Astrocyte (in vitro differentiated cells and primary cell): ENCODE data around the gene NCOR2. TPM values are rescaled to one million over a fixed set of nuclear protein-coding genes. Genes with fewer than 3 reads are reported as not detected.

Experiments
- DNase-seq: peaks from one replicate; pipeline ENCODE4 v3.0.0-alpha.2; 2010; ENCODE audit warnings: low read depth
- FAIRE-seq: peaks from 2 replicates; lab custom pipeline; 2011; peaks lifted over from hg19 to GRCh38; lab: Jason Lieb, UNC
- H2AFZ ChIP-seq: 2 replicates; pipeline ENCODE4 v1.6.0; 2012; ENCODE audit warnings: low read depth, low read length, inconsistent platforms
- H3K27ac ChIP-seq: 2 replicates; pipeline ENCODE4 v1.5.1; 2011; ENCODE audit warnings: low read depth, low read length, inconsistent platforms
- H3K27me3 ChIP-seq: 2 replicates; pipeline ENCODE4 v1.6.0; 2011; ENCODE audit warnings: low read length, inconsistent platforms; ENCODE audit not compliant: insufficient read depth
- H3K36me3 ChIP-seq: 2 replicates; pipeline ENCODE4 v1.5.1; 2011; ENCODE audit warnings: low read length, inconsistent platforms; ENCODE audit not compliant: insufficient read depth
- H3K4me1 ChIP-seq: 2 replicates; pipeline ENCODE4 v1.5.1; 2011; ENCODE audit warnings: low read length, inconsistent platforms; ENCODE audit not compliant: insufficient read depth
- H3K4me2 ChIP-seq: 2 replicates; pipeline ENCODE4 v1.6.0; 2012; ENCODE audit warnings: low read length, inconsistent platforms
- H3K4me3 ChIP-seq: 2 replicates; pipeline ENCODE4 v1.5.1; 2011; ENCODE audit warnings: low read depth, mild to moderate bottlenecking, low read length, inconsistent platforms; ENCODE audit not compliant: insufficient read depth
- H3K79me2 ChIP-seq: 2 replicates; pipeline ENCODE4 v1.6.0; 2012; ENCODE audit warnings: mild to moderate bottlenecking, low read length, inconsistent platforms; ENCODE audit not compliant: insufficient read depth
- H3K9ac ChIP-seq: 2 replicates; pipeline ENCODE4 v1.6.0; 2012; ENCODE audit warnings: mild to moderate bottlenecking, low read length, inconsistent platforms
- H3K9me3 ChIP-seq: 2 replicates; pipeline ENCODE4 v1.5.1; 2012; ENCODE audit warnings: low read depth, mild to moderate bottlenecking, low read length, inconsistent platforms; ENCODE audit not compliant: insufficient read depth
- H4K20me1 ChIP-seq: 2 replicates; pipeline ENCODE4 v1.6.0; 2012; ENCODE audit warnings: low read length, inconsistent platforms; ENCODE audit not compliant: insufficient read depth
- H3K27ac Mint-ChIP-seq: one replicate; pipeline ENCODE4 v1.8.0; 2021; ENCODE audit warnings: mild to moderate bottlenecking, mixed read lengths; ENCODE audit not compliant: unreplicated experiment
- H3K27me3 Mint-ChIP-seq: one replicate; pipeline ENCODE4 v1.8.0; 2021; ENCODE audit warnings: low read depth, mixed read lengths; ENCODE audit not compliant: unreplicated experiment
- H3K36me3 Mint-ChIP-seq: one replicate; pipeline ENCODE4 v1.8.0; 2021; ENCODE audit warnings: low read depth, mixed read lengths; ENCODE audit not compliant: unreplicated experiment
- H3K4me1 Mint-ChIP-seq: one replicate; pipeline ENCODE4 v1.8.0; 2021; ENCODE audit warnings: low read depth, mixed read lengths; ENCODE audit not compliant: unreplicated experiment
- H3K4me3 Mint-ChIP-seq: one replicate; pipeline ENCODE4 v1.8.0; 2021; ENCODE audit warnings: mild to moderate bottlenecking, moderate library complexity, mixed read lengths; ENCODE audit not compliant: unreplicated experiment
- H3K9me3 Mint-ChIP-seq: one replicate; pipeline ENCODE4 v1.8.0; 2021; ENCODE audit warnings: mild to moderate bottlenecking, mixed read lengths; ENCODE audit not compliant: unreplicated experiment
- EZH2 ChIP-seq: IDR thresholded peaks from 2 replicates; pipeline ENCODE4 v1.6.1; 2012; ENCODE audit warnings: mild to moderate bottlenecking, low read length, inconsistent platforms; ENCODE audit not compliant: insufficient read depth
- total RNA-seq: library from RNA; stranded (reverse); gene quantifications from 2 replicates; pipeline ENCODE4 v1.2.1, GENCODE V29; 2021
- TF ChIP-seq, protein P1 (sequence below): IDR thresholded peaks from 2 replicates; pipeline ENCODE4 v1.5.1; 2011; ENCODE audit warnings: low read depth, mild to moderate bottlenecking, inconsistent platforms, low read length, moderate library complexity; ENCODE audit not compliant: insufficient read depth

The NCOR2 gene
- total RNA-seq, 1 donor from 2014 or later = 425 TPM

- no peak overlapping the region for H2AFZ ChIP-seq
- H4K20me1 ChIP-seq = peaks cover 86% of the 10 kb centered on the region
- H3K36me3 ChIP-seq = peaks cover 2% of the 10 kb centered on the region
- Mint-ChIP-seq H3K9me3 (no peaks in the 10 kb centered on the region), H3K36me3 (peaks cover 19% of the 10 kb centered on the region), H3K4me1 (peaks cover 50% of the 10 kb centered on the region), H3K27ac (peak overlapping the region; percentile 87), H3K4me3 (no peak overlapping the region), H3K27me3 (no peaks in the 10 kb centered on the region)
- H3K4me2 ChIP-seq = peak overlapping the region; percentile 60
- peak overlapping the region; percentile 67 for H3K27ac ChIP-seq
- no peaks in the 10 kb centered on the region for H3K27me3 ChIP-seq
- peaks cover 90% of the 10 kb centered on the region for H3K79me2 ChIP-seq
- no peak for TF ChIP-seq EZH2
- TF ChIP-seq, protein P1, sequence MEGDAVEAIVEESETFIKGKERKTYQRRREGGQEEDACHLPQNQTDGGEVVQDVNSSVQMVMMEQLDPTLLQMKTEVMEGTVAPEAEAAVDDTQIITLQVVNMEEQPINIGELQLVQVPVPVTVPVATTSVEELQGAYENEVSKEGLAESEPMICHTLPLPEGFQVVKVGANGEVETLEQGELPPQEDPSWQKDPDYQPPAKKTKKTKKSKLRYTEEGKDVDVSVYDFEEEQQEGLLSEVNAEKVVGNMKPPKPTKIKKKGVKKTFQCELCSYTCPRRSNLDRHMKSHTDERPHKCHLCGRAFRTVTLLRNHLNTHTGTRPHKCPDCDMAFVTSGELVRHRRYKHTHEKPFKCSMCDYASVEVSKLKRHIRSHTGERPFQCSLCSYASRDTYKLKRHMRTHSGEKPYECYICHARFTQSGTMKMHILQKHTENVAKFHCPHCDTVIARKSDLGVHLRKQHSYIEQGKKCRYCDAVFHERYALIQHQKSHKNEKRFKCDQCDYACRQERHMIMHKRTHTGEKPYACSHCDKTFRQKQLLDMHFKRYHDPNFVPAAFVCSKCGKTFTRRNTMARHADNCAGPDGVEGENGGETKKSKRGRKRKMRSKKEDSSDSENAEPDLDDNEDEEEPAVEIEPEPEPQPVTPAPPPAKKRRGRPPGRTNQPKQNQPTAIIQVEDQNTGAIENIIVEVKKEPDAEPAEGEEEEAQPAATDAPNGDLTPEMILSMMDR = no peak
- no peaks in the 10 kb centered on the region for H3K9me3 ChIP-seq
- H3K4me1 ChIP-seq = peaks cover 55% of the 10 kb centered on the region
- peak overlapping the region; percentile 33 for H3K9ac ChIP-seq
- no peak overlapping the region for H3K4me3 ChIP-seq
- peak; percentile 88 for DNase-seq
- peak; percentile 83 for FAIRE-seq
Measured at GRCh38 chr12:124524231-124524925, 43.0 kb downstream of the NCOR2 start.

DNA sequence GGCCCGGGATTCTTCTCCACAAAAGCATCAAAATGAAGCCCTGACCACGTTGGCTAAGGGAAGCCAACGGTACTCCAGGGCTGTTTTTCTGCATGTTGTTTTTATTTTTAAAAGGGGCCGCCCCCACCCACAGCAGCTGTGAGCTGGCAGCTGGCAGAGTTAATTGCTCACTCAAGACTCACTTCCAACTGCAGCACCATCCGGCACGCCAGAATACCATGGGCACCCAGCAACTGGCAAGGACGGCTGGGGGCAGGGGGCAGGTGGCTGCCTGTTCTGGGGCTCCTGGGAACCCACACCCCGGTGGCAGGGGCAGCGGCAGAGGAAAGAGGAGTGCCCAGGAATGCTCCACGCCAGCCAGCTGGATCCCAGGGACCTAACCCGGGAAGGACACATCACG is 44.3 kb downstream of the NCOR2 start:
- no peaks in the 10 kb centered on the region for H3K27me3 ChIP-seq
- H3K4me1 Mint-ChIP-seq = peaks cover 55% of the 10 kb centered on the region
- H2AFZ ChIP-seq = no peak overlapping the region
- peak overlapping the region; percentile 6 for H3K4me2 ChIP-seq
- peaks cover 2% of the 10 kb centered on the region for H3K36me3 ChIP-seq
- H3K9me3 Mint-ChIP-seq = no peaks in the 10 kb centered on the region
- DNase-seq (no peak), FAIRE-seq (no peak)
- no peak overlapping the region for H3K4me3 ChIP-seq
- no peaks in the 10 kb centered on the region for H3K27me3 Mint-ChIP-seq
- H3K4me1 ChIP-seq = peaks cover 61% of the 10 kb centered on the region
- peaks cover 82% of the 10 kb centered on the region for H3K79me2 ChIP-seq
- no peak for TF ChIP-seq EZH2
- TF ChIP-seq, protein P1 = no peak
- H4K20me1 ChIP-seq = peaks cover 84% of the 10 kb centered on the region
- peak overlapping the region; percentile 67 for H3K27ac ChIP-seq
- H3K9ac ChIP-seq = peak overlapping the region; percentile 31
- H3K36me3 Mint-ChIP-seq = peaks cover 14% of the 10 kb centered on the region
- no peaks in the 10 kb centered on the region for H3K9me3 ChIP-seq
- H3K27ac Mint-ChIP-seq = no peak overlapping the region
- H3K4me3 Mint-ChIP-seq = no peak overlapping the region

GRCh38 chr12:124520907-124521306 is 46.5 kb downstream of the NCOR2 start:
- Histone ChIP-seq H3K27me3 (no peaks in the 10 kb centered on the region), H3K4me2 (peak overlapping the region; percentile 90), H3K79me2 (peaks cover 74% of the 10 kb centered on the region), H3K36me3 (no peaks in the 10 kb centered on the region), H3K4me3 (no peak overlapping the region), H3K9ac (peak overlapping the region; percentile 94), H3K4me1 (peaks cover 77% of the 10 kb centered on the region), H4K20me1 (peaks cover 84% of the 10 kb centered on the region), H2AFZ (no peak overlapping the region), H3K27ac (peak overlapping the region; percentile 98), H3K9me3 (no peaks in the 10 kb centered on the region)
- Mint-ChIP-seq H3K4me1 (peaks cover 53% of the 10 kb centered on the region), H3K36me3 (peaks cover 6% of the 10 kb centered on the region), H3K27ac (peak overlapping the region; percentile 50), H3K4me3 (no peak overlapping the region), H3K27me3 (no peaks in the 10 kb centered on the region), H3K9me3 (no peaks in the 10 kb centered on the region)
- TF ChIP-seq, protein P1 = no peak
- no peak for TF ChIP-seq EZH2
- FAIRE-seq = no peak
- no peak for DNase-seq
